Right cardiac atrium (tissue), 5 donors: Measurements from ENCODE around the gene U2AF2. TPM values are rescaled to one million over a fixed set of nuclear protein-coding genes. Genes with fewer than 3 reads are reported as not detected.

Experiments
- ATAC-seq, 2 donors: fragments of 200-7000 bp; cut with Tn5 transposase; one replicate each; pipeline versions ENCODE4 v1.8.0 to v1.9.1; 2020; ENCODE audit warnings: moderate library complexity in 2 of 2, mild to moderate bottlenecking in 1 of 2
- DNase-seq, 3 donors: peaks; one replicate each; pipeline ENCODE4 v3.0.0-alpha.2; 2020
- H3K27ac ChIP-seq: one replicate; pipeline ENCODE4 v1.5.1; 2013; ENCODE audit warnings: mild to moderate bottlenecking, low read length, control low read depth, moderate library complexity
- H3K27me3 ChIP-seq: one replicate; pipeline ENCODE4 v1.6.1; 2013; ENCODE audit not compliant: control insufficient read depth, insufficient read depth
- H3K4me1 ChIP-seq: one replicate; pipeline ENCODE4 v1.6.1; 2013; ENCODE audit warnings: low read length; ENCODE audit not compliant: control insufficient read depth, insufficient read depth
- H3K4me3 ChIP-seq: one replicate; pipeline ENCODE4 v1.5.1; 2013; ENCODE audit warnings: low read length, control low read depth
- H3K9me3 ChIP-seq: one replicate; pipeline ENCODE4 v1.6.1; 2013; ENCODE audit warnings: low read length; ENCODE audit not compliant: control insufficient read depth
- WGBS: extraction: QIAGEN DNeasy Blood & Tissue Kit; methylation state at CpG from one replicate; pipeline ENCODE4 v1.1.7; 2013; 5-methylcytosine and 5-hydroxymethylcytosine counted together
- intact Hi-C, 4 donors: fragments of 100-400 bp; cut with DNase I; formaldehyde crosslinking; loops; one replicate each; pipeline versions ENCODE4 v1.11.0 to v1.14.0; 2022 to 2023
- polyA plus RNA-seq: library from polyadenylated mRNA; stranded (reverse); fragments of 200-250 nt; gene quantifications from one replicate; pipeline ENCODE4 v1.2.3, GENCODE V29; 2013
- total RNA-seq, 4 donors: library from RNA; stranded (reverse); fragmentation: NEBNext Ultra II Directional; extraction: Animal tissue kit (Norgen Biotek cat#: 25700); gene quantifications; one replicate each; pipeline ENCODE4 v1.2.1, GENCODE V29; 2021
- donor health status: healthy with polysubstance abuse.
- donor health status: DM: no; HTN: yes; CAD: no.
- donor health status: DM: no; HTN: no; CAD: no.
- donor health status: DM: no; HTN: yes; CAD: no; lungs with severe emphysema.
- donor health status: DM: yes; HTN: yes; CAD: no.

The U2AF2 gene
- total and polyA plus RNA-seq, 5 donors = 76.0 to 101 (median 89.8) TPM

- no peaks in the 10 kb centered on the region for H3K4me1 ChIP-seq
- intact Hi-C loops = no loop called here
- no peak overlapping the region for H3K27ac ChIP-seq
- DNase-seq (no peak), ATAC-seq (no peak)
- H3K9me3 ChIP-seq = no peaks in the 10 kb centered on the region
- 91% methylated on average over 37 of the region's 37 CpGs for WGBS
- no peak overlapping the region for H3K4me3 ChIP-seq
- no peaks in the 10 kb centered on the region for H3K27me3 ChIP-seq
Measured at GRCh38 chr19:55694656-55695491, 40.0 kb downstream of the U2AF2 start.

- Histone ChIP-seq H3K27me3 (no peaks in the 10 kb centered on the region), H3K27ac (no peak overlapping the region), H3K9me3 (no peaks in the 10 kb centered on the region), H3K4me3 (no peak overlapping the region), H3K4me1 (no peaks in the 10 kb centered on the region)
- ATAC-seq (no peak), DNase-seq (no peak)
- intact Hi-C loops = no loop called here
- 90% methylated on average over 23 of the region's 23 CpGs for WGBS
Measured at GRCh38 chr19:55695511-55696290, 40.9 kb downstream of the U2AF2 start.

GRCh38 chr19:55696301-55697068 is 41.6 kb downstream of the U2AF2 start:
- no peak for ATAC-seq
- H3K4me1 ChIP-seq = no peaks in the 10 kb centered on the region
- WGBS = 93% methylated on average over 20 of the region's 20 CpGs
- no peak for DNase-seq
- no peak overlapping the region for H3K27ac ChIP-seq
- no peaks in the 10 kb centered on the region for H3K9me3 ChIP-seq
- intact Hi-C loops = no loop called here
- H3K27me3 ChIP-seq = no peaks in the 10 kb centered on the region
- H3K4me3 ChIP-seq = no peak overlapping the region

- 83% methylated on average over 12 of the region's 12 CpGs for WGBS
- Histone ChIP-seq H3K4me1 (no peaks in the 10 kb centered on the region), H3K4me3 (no peak overlapping the region), H3K9me3 (no peaks in the 10 kb centered on the region), H3K27ac (no peak overlapping the region), H3K27me3 (no peaks in the 10 kb centered on the region)
- no peak for ATAC-seq
- intact Hi-C loops = no loop called here
- DNase-seq = no peak
Measured at GRCh38 chr19:55697069-55697440, 42.2 kb downstream of the U2AF2 start.

GRCh38 chr19:55697698-55698097 is 42.9 kb downstream of the U2AF2 start:
- intact Hi-C loops = no loop called here
- DNase-seq (no peak), ATAC-seq (no peak)
- H3K27me3 ChIP-seq = no peaks in the 10 kb centered on the region
- H3K27ac ChIP-seq = no peak overlapping the region
- WGBS = 92% methylated on average over 8 of the region's 8 CpGs
- no peak overlapping the region for H3K4me3 ChIP-seq
- no peaks in the 10 kb centered on the region for H3K4me1 ChIP-seq
- no peaks in the 10 kb centered on the region for H3K9me3 ChIP-seq

- ATAC-seq = no peak
Measured at GRCh38 chr19:55698256-55698655, 43.4 kb downstream of the U2AF2 start.

GRCh38 chr19:55699221-55699620 is 44.4 kb downstream of the U2AF2 start:
- Histone ChIP-seq H3K4me1 (no peaks in the 10 kb centered on the region), H3K9me3 (no peaks in the 10 kb centered on the region), H3K27me3 (no peaks in the 10 kb centered on the region), H3K27ac (no peak overlapping the region), H3K4me3 (no peak overlapping the region)
- 82% methylated on average over 11 of the region's 11 CpGs for WGBS
- intact Hi-C loops = no loop called here
- ATAC-seq (no peak), DNase-seq (no peak)

More at GRCh38 chr19:55698256-55698655, 43.4 kb downstream of the U2AF2 start:
- intact Hi-C loops = no loop called here
- no peaks in the 10 kb centered on the region for H3K27me3 ChIP-seq
- H3K27ac ChIP-seq = no peak overlapping the region
- H3K9me3 ChIP-seq = no peaks in the 10 kb centered on the region
- 93% methylated on average over 17 of the region's 17 CpGs for WGBS
- H3K4me1 ChIP-seq = no peaks in the 10 kb centered on the region
- no peak for DNase-seq
- H3K4me3 ChIP-seq = no peak overlapping the region

- no peaks in the 10 kb centered on the region for H3K9me3 ChIP-seq
- intact Hi-C loops = no loop called here
- H3K27me3 ChIP-seq = no peaks in the 10 kb centered on the region
- no peak overlapping the region for H3K4me3 ChIP-seq
- H3K27ac ChIP-seq = no peak overlapping the region
- no peaks in the 10 kb centered on the region for H3K4me1 ChIP-seq
- ATAC-seq (no peak), DNase-seq (no peak)
- WGBS = 96% methylated on average over 12 of the region's 12 CpGs
Measured at GRCh38 chr19:55700813-55701212, 46.0 kb downstream of the U2AF2 start.

GRCh38 chr19:55702131-55702627 is 47.3 kb downstream of the U2AF2 start:
- H3K27me3 ChIP-seq = no peaks in the 10 kb centered on the region
- 47% methylated on average over 13 of the region's 13 CpGs for WGBS
- H3K9me3 ChIP-seq = no peaks in the 10 kb centered on the region
- intact Hi-C loops = no loop called here
- H3K4me3 ChIP-seq = no peak overlapping the region
- no peak for ATAC-seq
- no peak overlapping the region for H3K27ac ChIP-seq
- no peaks in the 10 kb centered on the region for H3K4me1 ChIP-seq
- DNase-seq = no peak

GRCh38 chr19:55703790-55704215 is 49.0 kb downstream of the U2AF2 start:
- intact Hi-C loops = no loop called here
- DNase-seq = peak; percentile 42 to 79 (median 68)
- Histone ChIP-seq H3K4me1 (no peaks in the 10 kb centered on the region), H3K27me3 (no peaks in the 10 kb centered on the region), H3K9me3 (no peaks in the 10 kb centered on the region), H3K27ac (no peak overlapping the region), H3K4me3 (no peak overlapping the region)
- peak; percentile 49 to 62 for ATAC-seq
- WGBS = 41% methylated on average over 38 of the region's 38 CpGs
